Measurements from ENCODE around the gene GCM1.

- TF ChIP-seq EP300 (IDR thresholded peaks at IDR 0.05) (no peak), CTCF (IDR thresholded peaks at IDR 0.05) (no peak)
Measured at GRCh38 chr6:53109612-53110011, 39.0 kb downstream of the GCM1 start.
